NCI-H2081 treated with DMSO at 0.1 percent for 48 hours (cell line): ENCODE results near the gene LHFPL6.
A peak's percentile ranks its signal among the peaks of the same experiment; 100 is the strongest.

ENCODE experiments used
- DNase-seq: peaks from one replicate; lab custom pipeline; 2025; lab: John Stamatoyannopoulos, UW

LHFPL6 gene

GRCh38 chr13:39462428-39462827, 140.6 kb downstream of the LHFPL6 start:
- no peak for DNase-seq

GRCh38 chr13:39461685-39462266, 141.2 kb downstream of the LHFPL6 start:
- no peak for DNase-seq

DNA sequence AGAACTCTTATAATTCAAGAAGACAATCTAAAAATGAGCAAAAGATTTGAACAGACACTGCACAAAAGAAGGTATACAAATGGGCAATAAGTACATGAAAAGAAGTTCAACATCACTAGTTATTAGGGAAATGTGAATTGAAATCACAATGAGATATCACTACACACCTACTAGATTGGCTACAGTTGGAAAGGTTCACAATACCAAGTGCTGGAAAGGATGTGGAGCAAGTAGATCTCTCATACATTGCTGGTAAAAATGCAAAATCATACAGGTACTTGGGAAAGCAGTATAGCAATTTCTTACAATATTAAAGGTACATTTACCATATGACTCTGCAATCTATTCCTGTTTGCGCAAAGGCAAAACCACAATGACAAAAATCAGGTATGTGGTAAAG, 145.7 kb downstream of the LHFPL6 start:
- DNase-seq = no peak

- DNase-seq = no peak
These were observed 147.3 kb downstream of the LHFPL6 start for GRCh38 chr13:39455521-39456175.

GRCh38 chr13:39452834-39453233, 150.2 kb downstream of the LHFPL6 start:
- DNase-seq = no peak

- no peak for DNase-seq
These were observed 150.6 kb downstream of the LHFPL6 start for GRCh38 chr13:39452417-39452816.

DNA sequence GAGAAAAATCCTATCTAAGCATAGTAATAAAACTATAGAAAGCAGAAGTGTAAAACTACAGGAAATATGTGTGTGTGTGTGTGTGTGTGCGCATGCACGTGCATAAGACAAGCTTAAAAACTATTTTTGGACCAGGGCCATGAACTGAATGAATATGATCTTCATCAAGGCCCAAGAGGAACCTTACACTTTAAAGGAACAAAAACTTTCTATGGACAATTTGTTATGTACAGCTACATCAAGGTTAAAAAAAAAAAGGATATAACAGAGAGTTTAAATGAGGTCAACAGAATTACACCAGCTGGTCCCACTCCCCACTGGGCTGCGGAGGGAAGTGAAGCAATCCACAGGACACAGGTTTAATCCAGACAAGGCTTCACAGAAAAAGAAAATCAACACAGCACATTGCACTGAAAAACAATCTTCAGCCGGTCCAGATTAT, 151.1 kb downstream of the LHFPL6 start:
- DNase-seq = no peak

GRCh38 chr13:39451301-39451700, 151.7 kb downstream of the LHFPL6 start:
- no peak for DNase-seq

- DNase-seq = no peak
These were observed 152.8 kb downstream of the LHFPL6 start for GRCh38 chr13:39450176-39450575.

DNA sequence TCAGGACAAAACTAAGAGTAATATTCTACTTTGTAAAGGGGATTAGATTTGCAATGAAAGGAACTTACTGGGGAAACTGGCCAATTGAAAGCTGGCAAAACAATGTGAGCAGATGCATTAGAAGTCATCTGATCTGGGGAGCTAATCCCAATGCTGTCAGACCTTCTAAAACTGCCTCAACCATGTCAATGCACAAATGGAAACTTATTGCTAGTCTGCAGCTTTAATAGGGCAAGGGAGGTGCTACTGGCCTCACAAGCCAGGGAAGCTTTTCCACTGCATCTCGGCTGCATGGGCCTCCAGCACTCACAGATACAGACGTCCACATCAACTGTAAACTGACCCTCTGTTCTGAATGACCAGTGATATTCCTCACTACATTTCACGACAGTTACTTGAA, 154.2 kb downstream of the LHFPL6 start:
- no peak for DNase-seq

DNA sequence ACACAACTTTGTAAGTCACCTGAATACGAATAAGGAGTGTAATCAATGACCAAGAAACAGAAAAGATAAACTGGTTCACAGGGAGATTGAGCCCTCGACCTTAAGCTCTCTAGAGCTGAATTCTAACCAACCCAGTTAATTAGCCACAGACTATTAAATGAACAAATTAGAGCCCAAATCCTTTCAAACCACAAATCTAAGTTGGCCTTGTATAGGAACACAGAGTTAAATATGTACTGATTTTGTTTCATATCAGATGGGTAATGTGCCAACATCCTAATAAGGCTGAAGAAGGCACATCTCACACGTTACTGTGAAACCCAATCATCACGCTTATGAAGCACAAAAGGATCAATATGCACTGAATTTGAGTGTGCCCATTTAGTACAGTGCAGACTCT, 156.1 kb downstream of the LHFPL6 start:
- no peak for DNase-seq

DNA sequence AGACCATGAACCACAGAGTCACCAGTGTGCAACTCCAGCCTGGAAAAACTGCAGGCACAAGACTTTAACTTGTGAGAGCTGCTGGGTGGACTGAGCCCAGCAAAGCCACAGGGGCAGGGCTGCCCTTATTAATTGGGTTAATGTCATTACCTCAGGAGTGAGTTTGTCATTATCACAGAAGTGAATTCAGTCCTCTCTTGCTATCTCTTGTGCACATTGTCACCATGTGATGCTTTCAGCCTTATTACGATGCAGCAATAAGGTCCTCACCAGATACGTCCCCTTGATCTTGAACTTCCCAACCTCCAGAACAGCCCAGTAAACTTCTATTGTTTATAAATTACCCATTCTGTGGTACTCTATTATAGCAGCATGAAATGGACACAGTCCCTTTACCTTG, 158.1 kb downstream of the LHFPL6 start:
- no peak for DNase-seq

- no peak for DNase-seq
These were observed 169.3 kb downstream of the LHFPL6 start for GRCh38 chr13:39433651-39434050.

DNA sequence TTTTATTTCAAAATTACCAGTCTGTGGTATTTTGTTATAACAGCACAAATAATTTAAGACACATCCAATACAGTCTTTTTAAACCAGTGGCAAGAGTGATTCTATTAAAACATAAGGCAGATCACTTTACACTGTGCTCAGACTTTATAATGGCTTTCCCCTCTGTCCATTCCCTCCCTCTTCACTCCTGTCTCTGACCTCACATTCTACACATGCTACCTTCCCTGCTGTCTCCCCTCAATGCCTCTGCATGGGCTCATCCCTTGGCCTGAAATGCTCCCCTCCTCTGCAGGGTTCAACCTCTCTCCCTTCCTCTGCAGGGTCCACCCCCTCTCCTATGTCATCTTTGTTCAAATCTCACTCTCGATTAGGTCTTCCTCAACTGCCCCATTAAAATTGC, 170.8 kb downstream of the LHFPL6 start:
- DNase-seq = no peak

- no peak for DNase-seq
These were observed 180.0 kb downstream of the LHFPL6 start for GRCh38 chr13:39422845-39423565.

DNA sequence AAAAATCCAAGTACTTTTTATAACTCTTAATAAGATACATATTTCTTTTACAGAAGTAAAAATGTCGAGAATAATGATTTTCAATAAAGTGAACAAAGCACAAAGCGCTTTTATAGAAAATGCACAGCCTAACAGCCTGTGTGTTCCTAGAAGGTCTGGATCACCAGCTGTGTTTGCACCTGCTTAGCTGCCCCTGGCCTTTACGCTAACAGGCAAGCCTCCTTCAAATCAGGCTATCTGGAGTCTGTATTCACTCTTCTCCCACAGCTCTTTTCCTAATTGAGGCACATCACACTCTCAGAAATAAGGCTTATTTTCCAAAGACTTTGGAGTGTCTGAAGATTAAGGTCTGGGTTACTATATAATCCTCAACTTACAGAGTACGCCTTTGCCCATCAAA, 183.1 kb downstream of the LHFPL6 start:
- DNase-seq = peak; percentile 22

GRCh38 chr13:39419068-39419467, 183.9 kb downstream of the LHFPL6 start:
- no peak for DNase-seq

DNA sequence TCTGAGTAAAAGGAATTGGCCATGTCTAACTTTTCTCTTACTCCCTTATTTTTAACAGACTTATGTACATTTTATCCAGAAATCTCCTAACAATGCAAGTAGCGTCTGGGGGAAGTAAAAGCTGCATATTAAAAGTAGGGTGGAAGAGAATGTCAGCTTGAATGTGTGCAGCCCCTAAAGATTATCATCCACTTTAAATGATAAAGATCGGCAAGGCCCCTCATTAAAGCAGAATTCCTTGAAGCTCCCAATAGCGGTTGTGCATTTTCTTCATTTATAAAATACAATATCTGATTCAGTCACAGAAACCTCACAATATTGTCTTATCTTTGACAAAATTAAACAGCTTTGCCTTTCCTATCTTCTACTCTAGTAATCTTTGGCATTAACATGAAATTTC, 184.6 kb downstream of the LHFPL6 start:
- no peak for DNase-seq

- DNase-seq = no peak
These were observed 185.3 kb downstream of the LHFPL6 start for GRCh38 chr13:39417643-39418042.

GRCh38 chr13:39417131-39417530, 185.9 kb downstream of the LHFPL6 start:
- DNase-seq = no peak

DNA sequence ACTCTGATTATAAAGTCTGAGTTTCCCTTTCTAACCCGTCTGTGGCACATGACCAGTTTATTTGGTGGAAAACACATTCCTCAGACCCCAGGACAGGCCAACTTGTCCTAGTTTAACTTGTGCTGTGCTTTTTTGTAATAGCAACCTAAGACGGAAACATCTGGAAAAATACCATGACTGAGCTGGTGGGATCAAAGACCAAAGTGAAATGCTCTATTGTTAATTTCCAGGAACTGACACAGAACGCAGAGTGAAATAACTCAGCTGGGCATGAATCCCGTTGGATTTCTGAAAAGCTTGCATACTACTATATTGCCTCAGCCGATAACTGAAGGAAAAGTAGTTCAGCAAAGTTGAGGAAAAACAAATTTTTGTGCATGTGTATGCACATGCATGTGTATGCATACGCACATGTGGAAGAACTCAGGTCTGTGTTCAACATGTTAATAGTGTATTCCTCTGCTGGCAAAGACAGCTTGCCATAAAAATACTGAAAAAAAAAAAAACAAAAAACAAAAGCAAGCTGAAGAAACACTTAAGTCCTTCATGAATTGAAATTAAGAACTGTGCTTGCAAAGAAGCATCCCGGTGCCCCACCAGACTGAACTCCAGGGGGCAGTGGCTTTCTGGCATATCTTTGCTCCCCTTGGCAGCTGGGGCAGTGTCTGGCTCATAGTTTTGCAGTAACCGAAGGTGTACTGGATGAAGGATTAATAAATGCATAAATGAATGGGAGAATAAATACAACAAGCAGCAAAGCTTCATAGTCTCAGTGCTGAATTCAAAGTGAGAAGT, 187.8 kb downstream of the LHFPL6 start:
- no peak for DNase-seq

- no peak for DNase-seq
These were observed 188.7 kb downstream of the LHFPL6 start for GRCh38 chr13:39414339-39414738.

DNA sequence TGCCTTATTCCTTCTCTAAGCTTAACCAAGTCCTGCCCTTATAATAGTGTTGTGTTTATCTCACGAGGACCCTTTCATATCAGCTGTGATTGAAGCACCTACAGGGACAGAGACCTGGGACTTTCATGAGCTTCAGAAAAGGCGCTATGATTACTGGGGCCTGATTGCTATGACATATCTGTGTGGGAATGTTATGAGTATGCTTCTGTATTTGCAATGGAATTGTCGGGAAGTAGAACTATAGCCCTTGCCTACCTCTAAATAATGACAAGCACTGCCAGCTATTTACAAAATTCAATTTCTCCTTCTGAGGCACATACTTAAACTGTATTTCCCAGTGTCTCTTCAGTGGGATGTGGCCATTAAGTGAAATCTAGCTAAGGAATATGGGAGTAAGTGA, 191.5 kb downstream of the LHFPL6 start:
- no peak for DNase-seq
